H9 (cell line): ENCODE results near the gene RBMX2. TPM values are rescaled to one million over a fixed set of nuclear protein-coding genes. Genes with fewer than 3 reads are reported as not detected.

Experiments used
- DNase-seq: peaks from one replicate; pipeline ENCODE4 v3.0.0-alpha.2; 2017
- H2AFZ ChIP-seq: one replicate; pipeline ENCODE4 v1.6.1; 2013; ENCODE audit warnings: mild to moderate bottlenecking, low read length, control low read depth, moderate library complexity
- H2AK5ac ChIP-seq: 2 replicates; pipeline ENCODE4 v1.6.1; 2013; ENCODE audit warnings: low read length, control low read depth, mixed read lengths; ENCODE audit not compliant: insufficient read length
- H2BK120ac ChIP-seq: one replicate; pipeline ENCODE4 v1.6.1; 2013; ENCODE audit warnings: low read depth, mild to moderate bottlenecking, low read length, control low read depth, inconsistent platforms; ENCODE audit not compliant: poor library complexity, severe bottlenecking
- H2BK12ac ChIP-seq: 2 replicates; pipeline ENCODE4 v1.6.1; 2013; ENCODE audit warnings: low read length, control low read depth, mixed read lengths, low read depth; ENCODE audit not compliant: insufficient read length
- H2BK15ac ChIP-seq: 2 replicates; pipeline ENCODE4 v1.6.1; 2013; ENCODE audit warnings: low read depth, low read length, control low read depth
- H2BK20ac ChIP-seq: one replicate; pipeline ENCODE4 v1.6.1; 2013; ENCODE audit warnings: low read depth, mild to moderate bottlenecking, low read length, control low read depth, inconsistent platforms; ENCODE audit not compliant: poor library complexity, severe bottlenecking
- H2BK5ac ChIP-seq: 2 replicates; pipeline ENCODE4 v1.6.1; 2013; ENCODE audit warnings: low read length, control low read depth, mixed read lengths; ENCODE audit not compliant: insufficient read length
- H3K14ac ChIP-seq: 2 replicates; pipeline ENCODE4 v1.6.1; 2013; ENCODE audit warnings: low read length, control low read depth; ENCODE audit not compliant: insufficient read depth
- H3K18ac ChIP-seq: 2 replicates; pipeline ENCODE4 v1.6.1; 2013; ENCODE audit warnings: low read depth, mild to moderate bottlenecking, mixed read lengths, low read length, control low read depth; ENCODE audit not compliant: insufficient read length
- H3K23ac ChIP-seq: 2 replicates; pipeline ENCODE4 v1.6.1; 2013; ENCODE audit warnings: low read length, control low read depth, mixed read lengths, low read depth; ENCODE audit not compliant: insufficient read length
- H3K23me2 ChIP-seq: 2 replicates; pipeline ENCODE4 v1.6.1; 2013; ENCODE audit warnings: low read depth, mild to moderate bottlenecking, mixed read lengths, low read length, control low read depth; ENCODE audit not compliant: insufficient read length, poor library complexity, severe bottlenecking
- H3K27ac ChIP-seq: 2 replicates; pipeline ENCODE4 v1.5.1; 2013; ENCODE audit warnings: low read length, control low read depth, mixed read lengths, low read depth; ENCODE audit not compliant: insufficient read length
- H3K27me3 ChIP-seq: 2 replicates; pipeline ENCODE4 v1.6.1; 2013; ENCODE audit warnings: low read length, control low read depth, inconsistent platforms; ENCODE audit not compliant: insufficient read depth
- H3K4ac ChIP-seq: 2 replicates; pipeline ENCODE4 v1.6.1; 2013; ENCODE audit warnings: low read depth, mild to moderate bottlenecking, control low read depth, inconsistent platforms, low read length, moderate library complexity
- H3K4me1 ChIP-seq: 2 replicates; pipeline ENCODE4 v1.6.1; 2013; ENCODE audit warnings: low read length, control low read depth, inconsistent platforms; ENCODE audit not compliant: insufficient read depth
- H3K4me2 ChIP-seq: 2 replicates; pipeline ENCODE4 v1.6.1; 2013; ENCODE audit warnings: low read length, control low read depth, mixed read lengths; ENCODE audit not compliant: insufficient read length, insufficient read depth
- H3K56ac ChIP-seq: 2 replicates; pipeline ENCODE4 v1.6.1; 2013; ENCODE audit warnings: low read depth, mild to moderate bottlenecking, mixed read lengths, low read length, control low read depth; ENCODE audit not compliant: insufficient read length
- H3K79me1 ChIP-seq: 2 replicates; pipeline ENCODE4 v1.6.1; 2013; ENCODE audit warnings: low read depth, mild to moderate bottlenecking, moderate library complexity, low read length, control low read depth, inconsistent platforms; ENCODE audit not compliant: insufficient read depth, poor library complexity, severe bottlenecking
- H3K79me2 ChIP-seq: 2 replicates; pipeline ENCODE4 v1.6.1; 2013; ENCODE audit warnings: low read length, control low read depth, inconsistent platforms; ENCODE audit not compliant: insufficient read depth
- H3K9ac ChIP-seq: 2 replicates; pipeline ENCODE4 v1.6.1; 2013; ENCODE audit warnings: low read length, control low read depth, mixed read lengths; ENCODE audit not compliant: insufficient read length; ENCODE audit errors: extremely low read depth
- H3K9me3 ChIP-seq: one replicate; pipeline ENCODE4 v1.6.1; 2013; ENCODE audit warnings: low read depth, low read length, inconsistent platforms; ENCODE audit not compliant: control insufficient read depth
- H3T11ph ChIP-seq: one replicate; pipeline ENCODE4 v1.6.1; 2013; ENCODE audit warnings: mild to moderate bottlenecking, low read length, control low read depth, inconsistent platforms
- H4K20me1 ChIP-seq: one replicate; pipeline ENCODE4 v1.6.1; 2013; ENCODE audit not compliant: control insufficient read depth, insufficient read length, insufficient read depth
- H4K5ac ChIP-seq: 2 replicates; pipeline ENCODE4 v1.6.1; 2013; ENCODE audit warnings: low read depth, mild to moderate bottlenecking, mixed read lengths, low read length, control low read depth; ENCODE audit not compliant: insufficient read length
- H4K8ac ChIP-seq: replicated peaks from 2 replicates; pipeline ENCODE4 v1.6.1; 2013; ENCODE audit warnings: low read length, control low read depth, mixed read lengths, low read depth; ENCODE audit not compliant: insufficient read length
- H4K91ac ChIP-seq: 2 replicates; pipeline ENCODE4 v1.6.1; 2013; ENCODE audit warnings: low read depth, mild to moderate bottlenecking, moderate library complexity, mixed read lengths, low read length, control low read depth; ENCODE audit not compliant: insufficient read length
- H3K27ac Mint-ChIP-seq, 3 experiments: 2 replicates in 2 of 3; 3 replicates in 1 of 3; pipeline ENCODE4 v1.8.0; 2020 to 2021; ENCODE audit warnings: mixed read lengths in 3 of 3, mild to moderate bottlenecking in 1 of 3, moderate library complexity in 1 of 3
- H3K27me3 Mint-ChIP-seq: 2 replicates; pipeline ENCODE4 v1.8.0; 2021; ENCODE audit warnings: low read depth, mild to moderate bottlenecking, moderate library complexity, mixed read lengths
- H3K36me3 Mint-ChIP-seq, 3 experiments: 2 replicates in 2 of 3; 3 replicates in 1 of 3; pipeline ENCODE4 v1.8.0; 2020 to 2021; ENCODE audit warnings: low read depth in 3 of 3, mixed read lengths in 3 of 3; ENCODE audit not compliant: insufficient read depth in 1 of 3
- H3K4me1 Mint-ChIP-seq, 2 experiments: 2 replicates each; pipeline ENCODE4 v1.8.0; 2020; ENCODE audit warnings: mixed read lengths in 2 of 2
- H3K4me3 Mint-ChIP-seq, 2 experiments: 2 replicates in 1 of 2; 3 replicates in 1 of 2; pipeline ENCODE4 v1.8.0; 2020 to 2021; ENCODE audit warnings: mild to moderate bottlenecking in 2 of 2, mixed read lengths in 2 of 2, moderate library complexity in 1 of 2
- H3K9me3 Mint-ChIP-seq, 2 experiments: 2 replicates in 1 of 2; 3 replicates in 1 of 2; pipeline ENCODE4 v1.8.0; 2020; ENCODE audit warnings: mild to moderate bottlenecking in 2 of 2, mixed read lengths in 2 of 2, moderate library complexity in 1 of 2
- WGBS: extraction: QIAGEN DNeasy Blood & Tissue Kit; methylation state at CpG from one replicate; pipeline ENCODE4 v1.1.7; 2013; ENCODE audit warnings: missing lambda C conversion rate, low lambda C conversion rate, mixed read lengths; ENCODE audit not compliant: insufficient read length; ENCODE audit errors: extremely low coverage; 5-methylcytosine and 5-hydroxymethylcytosine counted together
- total RNA-seq: library from RNA; stranded (reverse); gene quantifications from 2 replicates; pipeline ENCODE4 v1.2.1, GENCODE V29; 2021
- TF ChIP-seq, protein P1 (sequence below): fragments of 200-600 bp; sonication (generic); conservative IDR thresholded peaks from 3 replicates; pipeline ENCODE4 v1.8.0; 2021; ENCODE audit warnings: antibody characterized with exemption, mild to moderate bottlenecking

The RBMX2 gene
- total RNA-seq, 1 experiment from 2014 or later, result 22.1 TPM

DNA sequence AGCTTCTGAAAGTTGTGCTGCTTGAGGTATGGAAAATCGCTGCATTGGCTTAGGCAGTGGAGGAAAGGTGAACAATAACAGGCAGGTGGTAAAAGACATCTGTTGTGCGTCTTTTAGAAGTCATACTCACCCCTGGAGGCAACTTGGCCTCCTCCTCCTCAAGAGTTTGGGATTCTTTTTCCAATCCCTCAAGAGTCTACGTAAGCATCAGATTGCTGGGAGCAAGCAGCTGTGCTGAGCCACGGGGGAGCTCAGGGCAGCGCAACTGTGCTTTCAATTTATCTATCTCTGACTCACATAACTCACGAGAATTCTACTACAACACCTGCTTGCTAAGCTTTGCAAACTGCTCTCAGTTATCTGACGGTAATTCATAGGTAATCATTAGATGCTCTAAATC, 6.4 kb upstream of the RBMX2 start:
- no peak overlapping the region for H2BK15ac ChIP-seq
- no peak overlapping the region for H2BK20ac ChIP-seq
- no peak overlapping the region for H3K4ac ChIP-seq
- no peak overlapping the region for H3K4me2 ChIP-seq
- no peak overlapping the region for H3K4me3 Mint-ChIP-seq
- H3K56ac ChIP-seq, result no peak overlapping the region
- H3K79me1 ChIP-seq, result no peaks in the 10 kb centered on the region
- no peaks in the 10 kb centered on the region for H3K79me2 ChIP-seq
- H3K27ac ChIP-seq, result no peak overlapping the region
- peaks cover 40% of the 10 kb centered on the region for H3K27me3 Mint-ChIP-seq
- no peak overlapping the region for H2BK120ac ChIP-seq
- H3T11ph ChIP-seq, result no peak overlapping the region
- no peaks in the 10 kb centered on the region for H3K27me3 ChIP-seq
- no CpG with 5 or more reads among the region's 7 CpGs for WGBS
- H3K14ac ChIP-seq, result no peak overlapping the region
- H3K4me1 Mint-ChIP-seq, result 0 out of 4 replicates have a peak, but pooled peaks cover 0 to 3% of the 10 kb centered on the region in 2 experiments
- H3K4me1 ChIP-seq, result no peaks in the 10 kb centered on the region
- H2AK5ac ChIP-seq, result no peak overlapping the region
- no peak overlapping the region for H4K91ac ChIP-seq
- H3K9me3 Mint-ChIP-seq, result peaks cover 0 to 25% of the 10 kb centered on the region in 2 experiments; a peak in 2 of 5 replicates
- no peak overlapping the region for H4K5ac ChIP-seq
- no peaks in the 10 kb centered on the region for H3K23me2 ChIP-seq
- no peak overlapping the region for H2BK12ac ChIP-seq
- H3K9me3 ChIP-seq, result peaks cover 15% of the 10 kb centered on the region
- TF ChIP-seq, protein P1, sequence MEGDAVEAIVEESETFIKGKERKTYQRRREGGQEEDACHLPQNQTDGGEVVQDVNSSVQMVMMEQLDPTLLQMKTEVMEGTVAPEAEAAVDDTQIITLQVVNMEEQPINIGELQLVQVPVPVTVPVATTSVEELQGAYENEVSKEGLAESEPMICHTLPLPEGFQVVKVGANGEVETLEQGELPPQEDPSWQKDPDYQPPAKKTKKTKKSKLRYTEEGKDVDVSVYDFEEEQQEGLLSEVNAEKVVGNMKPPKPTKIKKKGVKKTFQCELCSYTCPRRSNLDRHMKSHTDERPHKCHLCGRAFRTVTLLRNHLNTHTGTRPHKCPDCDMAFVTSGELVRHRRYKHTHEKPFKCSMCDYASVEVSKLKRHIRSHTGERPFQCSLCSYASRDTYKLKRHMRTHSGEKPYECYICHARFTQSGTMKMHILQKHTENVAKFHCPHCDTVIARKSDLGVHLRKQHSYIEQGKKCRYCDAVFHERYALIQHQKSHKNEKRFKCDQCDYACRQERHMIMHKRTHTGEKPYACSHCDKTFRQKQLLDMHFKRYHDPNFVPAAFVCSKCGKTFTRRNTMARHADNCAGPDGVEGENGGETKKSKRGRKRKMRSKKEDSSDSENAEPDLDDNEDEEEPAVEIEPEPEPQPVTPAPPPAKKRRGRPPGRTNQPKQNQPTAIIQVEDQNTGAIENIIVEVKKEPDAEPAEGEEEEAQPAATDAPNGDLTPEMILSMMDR, result no peak
- H2BK5ac ChIP-seq, result no peak overlapping the region
- no peak overlapping the region for H3K23ac ChIP-seq
- H3K18ac ChIP-seq, result no peak overlapping the region
- no peak overlapping the region for H3K27ac Mint-ChIP-seq
- no peak overlapping the region for H4K8ac ChIP-seq
- no peak overlapping the region for H2AFZ ChIP-seq
- no peak for DNase-seq
- H4K20me1 ChIP-seq, result no peaks in the 10 kb centered on the region
- H3K36me3 Mint-ChIP-seq, result 0 out of 7 replicates have a peak, but pooled peaks cover 0 to 5% (median 0%) of the 10 kb centered on the region in 3 experiments
- H3K9ac ChIP-seq, result no peak overlapping the region
